ENCODE measurements around the gene GREB1.
A peak's percentile ranks its signal among the peaks of the same experiment; 100 is the strongest.

GREB1 gene

GRCh38 chr2:11667194-11667593 lies 133.3 kb downstream of the GREB1 start:
- Histone ChIP-seq H3K9me3 (ENCODE audit: control insufficient read depth, low read depth, low read length) (peaks cover 4% of the 10 kb centered on the region), H3K4me1 (ENCODE audit: control insufficient read depth, low read depth, low read length) (no peaks in the 10 kb centered on the region), H3K36me3 (ENCODE audit: control insufficient read depth, low read depth, low read length) (no peaks in the 10 kb centered on the region), H3K9ac (ENCODE audit: low read length) (no peak overlapping the region), H3K27ac (ENCODE audit: low read length) (no peak overlapping the region), H3K4me3 (ENCODE audit: low read length) (no peak overlapping the region), H3K27me3 (ENCODE audit: control insufficient read depth, insufficient read depth, low read length) (peaks cover 33% of the 10 kb centered on the region)

GRCh38 chr2:11667866-11668637 lies 134.2 kb downstream of the GREB1 start:
- no peaks in the 10 kb centered on the region for H3K36me3 ChIP-seq (ENCODE audit: control insufficient read depth, low read depth, low read length)
- H3K4me1 ChIP-seq (ENCODE audit: control insufficient read depth, low read depth, low read length), result no peaks in the 10 kb centered on the region
- no peak overlapping the region for H3K27ac ChIP-seq (ENCODE audit: low read length)
- peaks cover under 1% of the 10 kb centered on the region for H3K9me3 ChIP-seq (ENCODE audit: control insufficient read depth, low read depth, low read length)
- H3K27me3 ChIP-seq (ENCODE audit: control insufficient read depth, insufficient read depth, low read length), result peaks cover 33% of the 10 kb centered on the region
- no peak overlapping the region for H3K9ac ChIP-seq (ENCODE audit: low read length)
- no peak overlapping the region for H3K4me3 ChIP-seq (ENCODE audit: low read length)

DNA sequence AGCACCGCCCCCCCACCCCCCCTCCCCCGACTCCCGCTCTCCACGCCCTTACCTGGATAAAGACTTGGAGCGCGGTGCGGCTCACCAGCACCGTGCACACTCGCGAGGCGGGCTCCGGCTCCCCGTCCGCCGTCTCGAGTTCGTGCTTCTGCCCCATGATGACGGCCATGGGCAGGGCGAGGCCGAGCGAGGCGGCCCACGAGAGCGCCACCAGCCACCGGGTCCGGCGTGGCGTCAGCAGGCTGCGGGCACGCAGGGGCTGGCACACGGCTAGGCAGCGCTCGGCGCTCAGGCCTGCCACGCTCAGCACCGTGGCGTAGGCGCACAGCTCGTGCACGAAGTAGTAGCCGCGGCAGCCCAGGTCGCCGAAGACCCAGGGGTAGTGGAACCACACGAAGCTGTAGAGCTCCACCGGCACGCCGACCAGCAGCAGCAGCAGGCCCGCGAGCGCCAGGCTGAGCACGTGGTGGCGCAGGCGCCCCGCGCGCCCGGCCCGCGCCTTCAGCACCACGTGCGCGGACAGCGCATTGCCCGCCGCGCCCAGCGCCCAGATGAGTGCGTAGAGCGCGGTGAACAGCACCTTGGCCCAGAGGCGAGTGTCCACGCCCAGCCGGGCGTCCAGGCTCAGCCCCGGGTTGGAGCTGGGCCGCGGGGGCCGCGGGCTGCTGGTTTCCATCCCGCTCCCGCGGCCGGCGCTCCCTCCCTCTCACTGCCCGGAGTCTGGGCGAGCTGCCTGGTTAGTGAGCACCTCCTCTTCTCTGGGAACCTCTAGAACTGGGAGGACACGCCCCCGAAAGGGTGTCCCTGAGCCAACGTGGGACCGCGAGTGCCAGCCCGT lies 135.8 kb downstream of the GREB1 start, which contains the start of gene NTSR2:
NTSR2 (minus strand) TSS at position 742 of the 838 bp plus-strand sequence; CDS start at position 676, 66 bp downstream.
- Histone ChIP-seq H3K27me3 (ENCODE audit: control insufficient read depth, insufficient read depth, low read length) (peaks cover 33% of the 10 kb centered on the region), H3K4me1 (ENCODE audit: control insufficient read depth, low read depth, low read length) (no peaks in the 10 kb centered on the region), H3K9me3 (ENCODE audit: control insufficient read depth, low read depth, low read length) (no peaks in the 10 kb centered on the region), H3K27ac (ENCODE audit: low read length) (no peak within 1 kb of the TSS), H3K9ac (ENCODE audit: low read length) (no peak within 1 kb of the TSS), H3K36me3 (ENCODE audit: control insufficient read depth, low read depth, low read length) (no peaks in the 10 kb centered on the region), H3K4me3 (ENCODE audit: low read length) (peak within 1 kb of the TSS; percentile 37)

- Histone ChIP-seq H3K27me3 (ENCODE audit: control insufficient read depth, insufficient read depth, low read length) (peaks cover 47% of the 10 kb centered on the region), H3K27ac (ENCODE audit: low read length) (no peak overlapping the region)
Observed at GRCh38 chr2:11672407-11672806, 138.6 kb downstream of the GREB1 start.

DNA sequence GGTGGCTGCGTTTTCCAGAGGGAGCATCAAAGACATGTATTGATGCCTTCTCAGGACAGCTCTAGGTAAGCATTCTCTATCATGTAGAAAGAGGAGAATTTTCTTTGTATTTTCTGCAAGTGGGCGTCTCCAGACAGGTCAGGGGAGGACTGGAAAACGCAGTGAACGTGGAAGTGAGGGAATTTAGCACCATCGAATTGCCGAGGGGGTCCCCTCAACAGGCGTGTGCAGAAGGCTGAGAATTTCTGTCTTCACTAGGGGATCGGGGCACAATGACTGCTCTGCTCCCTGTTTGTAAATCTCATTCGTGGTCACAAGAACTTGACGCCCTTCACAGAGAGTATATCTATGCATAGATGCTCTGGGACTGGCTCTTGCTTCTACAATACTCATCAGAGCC lies 141.1 kb downstream of the GREB1 start:
- H3K4me1 ChIP-seq (ENCODE audit: control insufficient read depth, low read depth, low read length), result peaks cover 14% of the 10 kb centered on the region
- H3K36me3 ChIP-seq (ENCODE audit: control insufficient read depth, low read depth, low read length), result no peaks in the 10 kb centered on the region
- no peak overlapping the region for H3K9ac ChIP-seq (ENCODE audit: low read length)
- H3K4me3 ChIP-seq (ENCODE audit: low read length), result no peak overlapping the region
- H3K27ac ChIP-seq (ENCODE audit: low read length), result no peak overlapping the region
- no peaks in the 10 kb centered on the region for H3K9me3 ChIP-seq (ENCODE audit: control insufficient read depth, low read depth, low read length)
- peaks cover 29% of the 10 kb centered on the region for H3K27me3 ChIP-seq (ENCODE audit: control insufficient read depth, insufficient read depth, low read length)

More at GRCh38 chr2:11672407-11672806, 138.6 kb downstream of the GREB1 start:
- H3K4me3 ChIP-seq (ENCODE audit: low read length), result no peak overlapping the region
- H3K9ac ChIP-seq (ENCODE audit: low read length), result no peak overlapping the region
- H3K4me1 ChIP-seq (ENCODE audit: control insufficient read depth, low read depth, low read length), result peaks cover 6% of the 10 kb centered on the region
- H3K36me3 ChIP-seq (ENCODE audit: control insufficient read depth, low read depth, low read length), result no peaks in the 10 kb centered on the region
- no peaks in the 10 kb centered on the region for H3K9me3 ChIP-seq (ENCODE audit: control insufficient read depth, low read depth, low read length)

GRCh38 chr2:11675423-11676112 lies 141.7 kb downstream of the GREB1 start:
- H3K27me3 ChIP-seq (ENCODE audit: control insufficient read depth, insufficient read depth, low read length), result peaks cover 23% of the 10 kb centered on the region
- H3K27ac ChIP-seq (ENCODE audit: low read length), result no peak overlapping the region

GRCh38 chr2:11676640-11677039 lies 142.8 kb downstream of the GREB1 start:
- Histone ChIP-seq H3K4me1 (ENCODE audit: control insufficient read depth, low read depth, low read length) (peaks cover 18% of the 10 kb centered on the region), H3K27me3 (ENCODE audit: control insufficient read depth, insufficient read depth, low read length) (peaks cover 17% of the 10 kb centered on the region), H3K36me3 (ENCODE audit: control insufficient read depth, low read depth, low read length) (no peaks in the 10 kb centered on the region), H3K9me3 (ENCODE audit: control insufficient read depth, low read depth, low read length) (no peaks in the 10 kb centered on the region), H3K4me3 (ENCODE audit: low read length) (no peak overlapping the region), H3K27ac (ENCODE audit: low read length) (no peak overlapping the region), H3K9ac (ENCODE audit: low read length) (no peak overlapping the region)

More at GRCh38 chr2:11675423-11676112, 141.7 kb downstream of the GREB1 start:
- H3K36me3 ChIP-seq (ENCODE audit: control insufficient read depth, low read depth, low read length), result no peaks in the 10 kb centered on the region
- H3K9me3 ChIP-seq (ENCODE audit: control insufficient read depth, low read depth, low read length), result no peaks in the 10 kb centered on the region
- peaks cover 14% of the 10 kb centered on the region for H3K4me1 ChIP-seq (ENCODE audit: control insufficient read depth, low read depth, low read length)
- no peak overlapping the region for H3K9ac ChIP-seq (ENCODE audit: low read length)
- no peak overlapping the region for H3K4me3 ChIP-seq (ENCODE audit: low read length)

DNA sequence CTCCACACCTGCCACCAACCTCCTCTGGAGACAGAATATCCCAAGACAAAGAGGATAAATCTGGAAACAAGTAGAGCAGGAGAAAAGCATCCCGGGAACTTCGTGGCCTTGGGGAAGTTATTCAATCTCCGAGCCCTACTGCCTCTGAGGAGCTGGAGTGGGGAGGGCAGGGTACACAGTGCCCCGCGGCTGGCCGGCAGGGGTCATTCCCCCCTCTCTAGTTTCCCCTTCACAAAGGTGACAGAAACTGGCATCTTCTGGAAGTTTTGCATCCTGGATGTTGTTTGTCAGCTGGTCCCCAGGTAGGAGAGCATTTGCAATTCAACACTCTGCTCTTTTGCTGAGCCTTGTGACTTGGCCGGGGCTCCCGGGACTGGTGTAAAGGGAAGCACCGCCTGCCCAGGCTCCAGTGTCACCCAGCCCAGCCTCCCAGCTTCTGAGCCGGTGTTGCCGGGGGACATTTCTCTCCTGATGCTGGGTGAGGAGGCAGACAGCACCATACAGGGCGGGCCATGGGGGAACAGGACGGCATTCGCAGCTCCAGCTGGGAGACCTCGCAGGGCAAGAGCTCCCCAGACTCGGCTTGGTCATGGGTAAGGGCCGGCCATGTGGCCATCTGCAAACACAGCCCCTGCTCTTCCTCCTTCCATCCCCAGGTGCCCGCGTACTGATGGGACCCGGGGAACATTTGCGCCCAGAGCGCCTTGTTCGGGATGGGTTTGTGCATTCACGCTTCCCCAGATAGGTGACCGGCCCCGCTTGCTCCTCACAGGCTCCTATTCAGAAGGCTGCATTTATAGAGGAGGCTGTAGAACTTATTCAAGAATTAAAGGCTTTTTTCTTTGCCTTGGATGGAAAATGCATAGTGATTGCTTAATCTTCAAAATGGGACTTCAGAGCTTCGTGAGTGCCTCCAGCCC lies 143.6 kb downstream of the GREB1 start:
- Histone ChIP-seq H3K4me1 (ENCODE audit: control insufficient read depth, low read depth, low read length) (peaks cover 21% of the 10 kb centered on the region), H3K36me3 (ENCODE audit: control insufficient read depth, low read depth, low read length) (no peaks in the 10 kb centered on the region)

GRCh38 chr2:11678306-11678960 lies 144.6 kb downstream of the GREB1 start:
- Histone ChIP-seq H3K27me3 (ENCODE audit: control insufficient read depth, insufficient read depth, low read length) (peaks cover 17% of the 10 kb centered on the region), H3K27ac (ENCODE audit: low read length) (no peak overlapping the region), H3K4me1 (ENCODE audit: control insufficient read depth, low read depth, low read length) (peaks cover 21% of the 10 kb centered on the region), H3K4me3 (ENCODE audit: low read length) (no peak overlapping the region), H3K9ac (ENCODE audit: low read length) (no peak overlapping the region), H3K9me3 (ENCODE audit: control insufficient read depth, low read depth, low read length) (no peaks in the 10 kb centered on the region), H3K36me3 (ENCODE audit: control insufficient read depth, low read depth, low read length) (no peaks in the 10 kb centered on the region)

More for the DNA sequence above, 143.6 kb downstream of the GREB1 start:
- Histone ChIP-seq H3K27ac (ENCODE audit: low read length) (no peak overlapping the region), H3K27me3 (ENCODE audit: control insufficient read depth, insufficient read depth, low read length) (peaks cover 17% of the 10 kb centered on the region), H3K9ac (ENCODE audit: low read length) (no peak overlapping the region), H3K9me3 (ENCODE audit: control insufficient read depth, low read depth, low read length) (no peaks in the 10 kb centered on the region), H3K4me3 (ENCODE audit: low read length) (peak overlapping the region; percentile 3)

GRCh38 chr2:11679016-11679415 lies 145.2 kb downstream of the GREB1 start:
- peaks cover 21% of the 10 kb centered on the region for H3K4me1 ChIP-seq (ENCODE audit: control insufficient read depth, low read depth, low read length)
- H3K9ac ChIP-seq (ENCODE audit: low read length), result no peak overlapping the region
- no peak overlapping the region for H3K4me3 ChIP-seq (ENCODE audit: low read length)
- H3K9me3 ChIP-seq (ENCODE audit: control insufficient read depth, low read depth, low read length), result no peaks in the 10 kb centered on the region
- H3K27ac ChIP-seq (ENCODE audit: low read length), result no peak overlapping the region
- H3K36me3 ChIP-seq (ENCODE audit: control insufficient read depth, low read depth, low read length), result no peaks in the 10 kb centered on the region
- H3K27me3 ChIP-seq (ENCODE audit: control insufficient read depth, insufficient read depth, low read length), result peaks cover 17% of the 10 kb centered on the region

All from iPS-18a (cell line).